DOHH2 (cell line): Measurements from ENCODE around the gene MAPKAPK2.

Experiments
- EZH2phosphoT487 ChIP-seq: fragments of 200-600 bp; sonication (generic); IDR thresholded peaks from 2 replicates; pipeline ENCODE4 v1.6.1; 2017; ENCODE audit warnings: borderline replicate concordance, mild to moderate bottlenecking, antibody characterized with exemption, low read length, moderate library complexity, mixed read lengths
- TF ChIP-seq, protein P1 (sequence below): fragments of 200-600 bp; sonication (generic); IDR thresholded peaks from one replicate; pipeline ENCODE4 v1.5.1; 2014; ENCODE audit warnings: antibody characterized with exemption, mild to moderate bottlenecking, low read depth, low read length; ENCODE audit not compliant: poor library complexity, severe bottlenecking

DNA sequence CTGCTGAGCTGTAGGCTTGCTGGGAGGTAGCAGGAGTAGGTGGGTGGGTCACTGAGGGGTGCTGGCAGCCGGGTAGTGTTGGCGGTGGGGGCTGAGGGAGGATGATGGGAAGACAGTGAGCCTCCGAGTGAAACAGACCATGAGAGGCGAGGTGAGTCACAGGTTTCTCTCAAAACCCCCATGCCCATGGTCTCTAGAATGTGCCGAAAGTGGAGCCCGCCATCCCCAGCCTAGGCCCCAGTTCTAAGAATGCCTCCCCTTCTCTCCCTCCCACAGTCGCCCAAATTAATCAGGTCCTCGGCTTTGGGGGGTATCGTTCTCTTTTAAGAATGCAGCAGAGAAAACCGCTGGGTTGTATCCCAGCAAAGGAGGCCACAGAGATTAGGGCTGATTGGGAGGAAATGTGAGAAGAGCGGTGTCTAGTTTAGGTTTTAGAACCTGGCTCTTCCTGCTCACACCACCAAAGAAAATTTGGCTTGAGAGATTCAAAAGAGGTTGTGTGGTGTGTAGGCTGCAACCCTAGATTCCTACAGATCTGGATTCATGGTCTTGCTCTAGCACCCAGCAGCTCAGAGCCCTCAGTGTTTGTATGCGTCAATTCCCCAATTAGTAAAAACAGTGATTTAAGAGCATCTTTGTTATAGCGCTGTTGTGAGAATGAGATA is 58.1 kb downstream of the MAPKAPK2 start:
- TF ChIP-seq, protein P1, sequence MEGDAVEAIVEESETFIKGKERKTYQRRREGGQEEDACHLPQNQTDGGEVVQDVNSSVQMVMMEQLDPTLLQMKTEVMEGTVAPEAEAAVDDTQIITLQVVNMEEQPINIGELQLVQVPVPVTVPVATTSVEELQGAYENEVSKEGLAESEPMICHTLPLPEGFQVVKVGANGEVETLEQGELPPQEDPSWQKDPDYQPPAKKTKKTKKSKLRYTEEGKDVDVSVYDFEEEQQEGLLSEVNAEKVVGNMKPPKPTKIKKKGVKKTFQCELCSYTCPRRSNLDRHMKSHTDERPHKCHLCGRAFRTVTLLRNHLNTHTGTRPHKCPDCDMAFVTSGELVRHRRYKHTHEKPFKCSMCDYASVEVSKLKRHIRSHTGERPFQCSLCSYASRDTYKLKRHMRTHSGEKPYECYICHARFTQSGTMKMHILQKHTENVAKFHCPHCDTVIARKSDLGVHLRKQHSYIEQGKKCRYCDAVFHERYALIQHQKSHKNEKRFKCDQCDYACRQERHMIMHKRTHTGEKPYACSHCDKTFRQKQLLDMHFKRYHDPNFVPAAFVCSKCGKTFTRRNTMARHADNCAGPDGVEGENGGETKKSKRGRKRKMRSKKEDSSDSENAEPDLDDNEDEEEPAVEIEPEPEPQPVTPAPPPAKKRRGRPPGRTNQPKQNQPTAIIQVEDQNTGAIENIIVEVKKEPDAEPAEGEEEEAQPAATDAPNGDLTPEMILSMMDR, result no peak
- no peak for TF ChIP-seq EZH2phosphoT487
